Measurements from ENCODE around the gene THY1.

Gene THY1

DNA sequence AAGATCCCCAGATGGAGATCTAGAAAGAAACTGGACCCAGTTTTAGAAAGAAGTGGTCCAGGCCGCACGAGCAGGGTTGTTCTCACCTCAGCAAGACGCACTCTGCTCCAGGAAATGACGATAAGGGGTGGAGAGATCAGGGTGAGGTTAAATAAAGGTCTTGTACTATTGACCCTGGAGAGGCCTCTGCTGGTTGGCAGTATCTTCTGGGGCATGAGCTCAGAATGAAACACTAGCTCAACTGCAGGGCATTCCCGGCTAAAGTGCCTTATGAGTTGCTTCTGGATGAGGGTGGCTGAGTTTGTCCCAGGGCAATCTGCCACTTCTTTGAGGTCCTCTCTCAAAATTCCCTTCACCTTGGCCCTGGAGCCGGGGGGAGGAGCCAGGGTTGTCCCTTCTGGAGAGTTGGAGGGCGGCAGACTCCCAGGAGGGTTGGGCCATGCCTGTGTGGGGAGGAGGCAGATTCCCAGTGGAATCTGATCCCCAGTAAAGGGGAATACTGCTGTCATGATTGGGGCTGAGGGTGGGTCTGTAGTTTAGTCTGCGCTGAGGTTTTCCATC is 52.4 kb downstream of the THY1 start:
- DNase-seq (ENCODE audit: low read depth in 4 of 4, low spot score in 1 of 4) = no peak

DNA sequence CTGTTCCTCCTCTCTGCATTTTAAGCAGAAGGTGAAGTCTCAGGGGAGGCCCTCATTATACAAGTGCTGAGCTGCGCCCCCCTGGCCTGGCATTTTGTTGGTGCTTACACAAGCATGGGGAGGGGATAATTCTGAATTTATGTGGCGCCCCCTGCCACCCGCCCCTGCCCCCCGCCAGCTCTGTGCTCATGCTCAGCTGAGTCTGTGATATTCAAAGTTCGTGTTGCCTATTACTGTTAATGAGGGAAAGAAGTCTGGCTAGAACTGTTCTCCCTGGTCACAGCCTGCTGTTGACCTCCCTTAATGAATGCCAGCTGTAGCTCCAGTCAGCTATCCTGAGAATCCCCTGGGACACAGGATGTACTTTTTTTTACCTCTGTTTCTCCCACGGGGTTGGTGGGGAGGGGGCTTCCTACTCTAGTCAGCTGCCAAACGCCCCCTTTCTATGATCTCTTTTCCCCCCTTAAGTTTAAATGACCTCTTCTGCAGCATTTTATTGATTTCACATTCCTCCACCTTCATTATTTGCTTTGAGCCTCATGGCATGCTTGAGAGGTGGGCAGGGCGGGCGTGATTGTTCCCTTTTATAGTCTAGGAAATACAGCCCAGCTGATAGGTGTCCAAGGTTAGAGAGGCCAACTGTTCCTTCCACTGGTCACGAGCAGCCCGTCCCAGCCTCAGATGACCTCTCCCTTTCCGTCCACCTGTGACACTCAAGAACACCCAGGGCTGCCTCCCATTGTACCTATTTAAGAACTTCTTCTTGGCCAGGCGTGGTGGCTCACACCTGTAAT is 53.6 kb downstream of the THY1 start:
- DNase-seq (ENCODE audit: low read depth in 4 of 4, low spot score in 1 of 4) = no peak

DNA sequence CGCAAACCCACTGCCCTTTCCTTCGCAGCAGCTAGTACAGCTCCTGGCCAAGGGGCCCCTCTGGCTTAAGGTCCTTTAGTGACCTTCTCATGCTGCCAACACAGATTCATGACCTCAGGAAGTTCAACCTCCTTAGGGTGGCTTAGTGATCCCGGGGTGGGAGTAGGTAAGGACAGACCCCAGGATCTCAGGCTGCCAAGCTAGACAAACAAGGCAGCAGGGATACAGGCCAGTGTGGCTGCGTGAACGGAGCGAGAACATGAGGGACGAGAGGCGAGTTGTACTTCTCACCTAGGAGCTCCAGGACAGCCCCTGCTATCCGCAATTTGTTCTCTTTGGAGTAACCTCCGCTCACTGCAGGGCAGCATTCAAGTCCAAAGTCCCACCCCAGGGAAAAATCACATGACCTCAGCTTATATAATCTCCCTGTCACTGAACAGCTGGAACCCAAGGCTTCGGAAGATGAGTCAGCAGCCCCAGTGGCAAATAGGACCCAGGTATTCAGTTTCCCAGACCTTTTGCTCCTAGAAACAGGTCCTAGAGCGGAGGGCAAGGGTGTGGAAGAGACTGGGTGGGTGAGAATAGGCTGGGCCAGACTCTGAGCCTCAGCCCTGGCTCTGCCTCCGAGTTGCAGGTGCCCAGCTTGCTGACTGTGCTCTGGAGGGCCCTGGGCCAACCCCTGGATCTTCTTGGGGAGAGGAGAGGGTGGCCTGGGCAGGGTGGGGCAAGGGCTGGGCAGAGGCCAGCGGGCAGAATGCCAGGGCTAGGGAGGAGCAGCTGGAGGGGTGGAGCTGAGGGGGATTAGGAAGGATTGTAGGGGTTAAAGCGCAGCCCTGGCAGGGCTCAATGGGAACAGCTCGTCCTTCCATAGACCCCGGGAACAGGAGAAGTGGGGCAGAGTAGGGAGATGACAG is 54.6 kb downstream of the THY1 start:
- DNase-seq (ENCODE audit: low read depth in 4 of 4, low spot score in 1 of 4) = no peak

DNA sequence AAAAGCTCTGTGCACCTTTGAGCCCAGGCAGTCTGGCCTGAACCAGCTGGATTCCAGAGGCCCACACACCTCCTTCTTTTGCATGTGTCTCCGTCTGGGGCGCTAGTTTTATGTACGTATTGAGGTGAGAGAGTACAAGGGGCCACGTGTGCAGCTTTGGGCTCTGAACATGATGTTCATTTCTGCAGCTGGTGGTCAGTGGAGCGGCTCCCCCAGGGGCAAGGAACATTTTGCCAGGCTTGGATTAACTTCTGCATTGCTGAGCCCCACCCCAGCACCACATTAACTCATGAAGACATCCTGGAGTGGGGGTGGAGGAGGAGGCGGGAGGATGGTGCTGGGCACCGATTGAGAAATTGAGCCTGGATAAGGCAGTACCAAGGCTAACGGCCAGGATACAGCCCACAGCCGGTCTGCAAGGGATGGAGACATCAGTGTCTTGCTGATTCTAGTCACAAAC is 55.3 kb downstream of the THY1 start:
- no peak for DNase-seq (ENCODE audit: low read depth in 4 of 4, low spot score in 1 of 4)

Measured in stimulated activated CD4-positive, alpha-beta T cell treated with anti-CD3 and anti-CD28 coated beads, Interleukin-1b, Interleukin-23, amount 100 ng/mL, for 24 hours (primary cell).